HepG2 (cell line): Measurements from ENCODE around the gene HOXA10. TPM values are rescaled to one million over a fixed set of nuclear protein-coding genes. Genes with fewer than 3 reads are reported as not detected.

Source experiments
- DBP ChIP-seq: sonication (generic); formaldehyde crosslinking; IDR thresholded peaks from 2 replicates; pipeline ENCODE4 v1.4.0; 2020; ENCODE audit warnings: missing genetic modification reagents; ENCODE audit errors: not compliant biosample characterization
- DR1 ChIP-seq: sonication (generic); formaldehyde crosslinking; IDR thresholded peaks from 2 replicates; pipeline ENCODE4 v1.8.0; 2021; ENCODE audit warnings: mild to moderate bottlenecking, missing genetic modification reagents, inconsistent platforms
- ETS1 ChIP-seq: sonication (generic); formaldehyde crosslinking; IDR thresholded peaks from 2 replicates; pipeline ENCODE4 v1.4.0; 2020; ENCODE audit warnings: missing genetic modification reagents
- GTF3A ChIP-seq: sonication (generic); formaldehyde crosslinking; conservative IDR thresholded peaks from 2 replicates; pipeline ENCODE4 v1.4.0; 2020; ENCODE audit warnings: mild to moderate bottlenecking, missing genetic modification reagents
- HDAC1 ChIP-seq: sonication (generic); formaldehyde crosslinking; IDR thresholded peaks from 2 replicates; pipeline ENCODE4 v1.5.1; 2020; ENCODE audit warnings: mild to moderate bottlenecking, missing genetic modification reagents
- IRF1 ChIP-seq: sonication (generic); formaldehyde crosslinking; IDR thresholded peaks from 2 replicates; pipeline ENCODE4 v1.4.0; 2020; ENCODE audit warnings: low read depth, mild to moderate bottlenecking, missing genetic modification reagents
- MATR3 ChIP-seq: sonication (generic); formaldehyde crosslinking; IDR thresholded peaks from 2 replicates; pipeline ENCODE4 v1.4.0; 2020; ENCODE audit warnings: missing genetic modification reagents
- MTF1 ChIP-seq: sonication (generic); formaldehyde crosslinking; IDR thresholded peaks from 2 replicates; pipeline ENCODE4 v1.5.0; 2020; ENCODE audit warnings: missing genetic modification reagents
- NR2F1 ChIP-seq, 2 experiments: fragments of 450-650 bp in 1 of 2; formaldehyde crosslinking in 1 of 2; IDR thresholded peaks; 2 replicates each; pipeline versions ENCODE4 v1.5.0 to v1.6.1; 2016 to 2020; ENCODE audit warnings: mild to moderate bottlenecking in 1 of 2, missing compliant biosample characterization in 1 of 2, missing genetic modification reagents in 1 of 2, moderate library complexity in 1 of 2
- PAXIP1 ChIP-seq: sonication (generic); formaldehyde crosslinking; conservative IDR thresholded peaks from 2 replicates; pipeline ENCODE4 v1.4.0; 2020; ENCODE audit warnings: mild to moderate bottlenecking, missing genetic modification reagents, moderate library complexity
- POLR2AphosphoS2 ChIP-seq: IDR thresholded peaks from 2 replicates; pipeline ENCODE4 v1.6.1; 2011; ENCODE audit warnings: low read depth, low read length, improper control_type of control experiment
- RARG ChIP-seq: sonication (generic); formaldehyde crosslinking; IDR thresholded peaks from 2 replicates; pipeline ENCODE4 v1.4.0; 2020; ENCODE audit warnings: low read depth, mild to moderate bottlenecking, missing genetic modification reagents
- SP5 ChIP-seq: IDR thresholded peaks from 2 replicates; pipeline ENCODE4 v1.6.1; 2016; ENCODE audit warnings: low read depth, borderline replicate concordance
- SRSF4 ChIP-seq: fragments of 200-400 bp; formaldehyde crosslinking; IDR thresholded peaks from one replicate; pipeline ENCODE4 v1.6.1; 2018; ENCODE audit warnings: mild to moderate bottlenecking, low read depth, low read length, moderate library complexity; ENCODE audit not compliant: poor library complexity, severe bottlenecking
- ZBTB1 ChIP-seq: sonication (generic); formaldehyde crosslinking; IDR thresholded peaks from 2 replicates; pipeline ENCODE4 v1.4.0; 2020; ENCODE audit warnings: missing genetic modification reagents, borderline replicate concordance
- ZBTB2 ChIP-seq: sonication (generic); formaldehyde crosslinking; IDR thresholded peaks from 2 replicates; pipeline ENCODE4 v1.8.0; 2022; ENCODE audit warnings: low read depth, missing genetic modification reagents
- ZFP1 ChIP-seq: IDR thresholded peaks from 2 replicates; pipeline ENCODE4 v1.6.1; 2016
- ZFP36 ChIP-seq: fragments of 150-350 bp; IDR thresholded peaks from 2 replicates; pipeline ENCODE4 v1.6.1; 2018; ENCODE audit warnings: borderline replicate concordance, low read length, low read depth; ENCODE audit not compliant: partially characterized antibody
- ZFP36L1 ChIP-seq: sonication (generic); formaldehyde crosslinking; IDR thresholded peaks from 2 replicates; pipeline ENCODE4 v1.8.0; 2022; ENCODE audit warnings: mild to moderate bottlenecking, missing genetic modification reagents, moderate library complexity
- ZNF136 ChIP-seq: sonication (generic); formaldehyde crosslinking; IDR thresholded peaks from 2 replicates; pipeline ENCODE4 v1.8.1; 2022; ENCODE audit warnings: low read depth, mild to moderate bottlenecking, moderate library complexity, missing genetic modification reagents
- ZNF549 ChIP-seq: sonication (generic); formaldehyde crosslinking; IDR thresholded peaks from 2 replicates; pipeline ENCODE4 v1.5.0; 2020; ENCODE audit warnings: missing genetic modification reagents
- ZNF557 ChIP-seq: sonication (generic); formaldehyde crosslinking; IDR thresholded peaks from 2 replicates; pipeline ENCODE4 v1.4.0; 2020; ENCODE audit warnings: missing genetic modification reagents
- polyA plus RNA-seq, 8 experiments: library from polyadenylated mRNA; depleted of rRNA in 3 of 8; stranded (reverse) in 7 of 8; unstranded in 1 of 8; fragments of >200 nt; fragmentation: Illumina TruSeq in 4 of 8; extraction: Trizol in 4 of 8; gene quantifications; 2 replicates each; pipeline versions ENCODE4 v1.2.1 to v1.2.3, GENCODE V29; 2011 to 2016; ENCODE audit warnings: low read depth in 4 of 8, missing spikeins in 1 of 8, mixed read lengths in 1 of 8; ENCODE audit not compliant: insufficient read depth in 1 of 8
- total RNA-seq, 5 experiments: library from RNA; depleted of rRNA; stranded (reverse); fragments of >200 nt; fragmentation: Illumina TruSeq; extraction: Trizol; gene quantifications; 2 replicates each; pipeline ENCODE4 v1.2.3, GENCODE V29; 2016; ENCODE audit warnings: low read depth in 1 of 5

HOXA10 gene
- total and polyA plus RNA-seq, 2 of the 13 experiments (the other 11 are each of a cell fraction or from before 2014, with no cell fraction given): not detected

- TF ChIP-seq NR2F1 (CRISPR knock-in tag; IDR thresholded peaks at IDR 0.05) (no peak), DR1 (CRISPR knock-in tag) (no peak), RARG (CRISPR knock-in tag) (no peak), SRSF4 (no peak), ZBTB1 (CRISPR knock-in tag) (no peak), ZFP36L1 (CRISPR knock-in tag) (no peak), SP5 (CRISPR knock-in tag) (peak; percentile 74), GTF3A (no peak), ZFP1 (no peak), ZNF557 (no peak), ZNF549 (no peak), IRF1 (CRISPR knock-in tag) (no peak), PAXIP1 (CRISPR knock-in tag) (peak; percentile 74), ZFP36 (no peak), POLR2AphosphoS2 (no peak), MTF1 (CRISPR knock-in tag) (no peak), HDAC1 (CRISPR knock-in tag) (peak; percentile 95), DBP (CRISPR knock-in tag) (no peak), MATR3 (CRISPR knock-in tag) (no peak), ZNF136 (CRISPR knock-in tag) (no peak), ETS1 (CRISPR knock-in tag) (no peak), ZBTB2 (CRISPR knock-in tag) (0 out of 2 replicates have a peak, but pooled peaks have one; percentile 24)
These were observed 43.4 kb downstream of the HOXA10 start, which contains the start of gene HOXA4 (continued) for GRCh38 chr7:27130540-27131389.
